ENCODE results near the gene ZNF655.

The ZNF655 gene

GRCh38 chr7:99597762-99598501 is 39.5 kb downstream of the ZNF655 start, which contains the start of gene TMEM225B:
TMEM225B (plus strand) TSS chr7:99598267; CDS start chr7:99604389, 6,122 bp downstream.
- ATAC-seq = no peak
- TF ChIP-seq PPARA (CRISPR knock-in tag; IDR thresholded peaks at IDR 0.05; ENCODE audit: borderline replicate concordance) = no peak
- TF ChIP-seq POU6F1 (CRISPR knock-in tag; IDR thresholded peaks at IDR 0.05; ENCODE audit: borderline replicate concordance, low read depth) = no peak
- no peak for TF ChIP-seq RARB (CRISPR knock-in tag; IDR thresholded peaks at IDR 0.05)
- TF ChIP-seq CSRNP3 (CRISPR knock-in tag; IDR thresholded peaks at IDR 0.05) = no peak
- no peak for TF ChIP-seq ZNF70 (CRISPR knock-in tag; IDR thresholded peaks at IDR 0.05)
- no peak for TF ChIP-seq ZFP3 (CRISPR knock-in tag; IDR thresholded peaks at IDR 0.05)
- TF ChIP-seq TOX (CRISPR knock-in tag; IDR thresholded peaks at IDR 0.05; ENCODE audit: borderline replicate concordance) = no peak
- no peak for TF ChIP-seq ZNF565 (CRISPR knock-in tag; conservative IDR thresholded peaks at IDR 0.05; ENCODE audit: low read depth)
- TF ChIP-seq CREB5 (CRISPR knock-in tag; IDR thresholded peaks at IDR 0.05; ENCODE audit: low read depth) = no peak
- no peak for TF ChIP-seq ESRRG (CRISPR knock-in tag; IDR thresholded peaks at IDR 0.05)
- no peak for TF ChIP-seq ARNTL (CRISPR knock-in tag; IDR thresholded peaks at IDR 0.05; ENCODE audit: borderline replicate concordance, low read depth)
- no peak for TF ChIP-seq CSDC2 (CRISPR knock-in tag; IDR thresholded peaks at IDR 0.05)
- no peak for TF ChIP-seq OSR1 (CRISPR knock-in tag; IDR thresholded peaks at IDR 0.05)
- no peak for TF ChIP-seq GLIS3 (CRISPR knock-in tag; IDR thresholded peaks at IDR 0.05)
- TF ChIP-seq SNAI2 (CRISPR knock-in tag; IDR thresholded peaks at IDR 0.05) = no peak
- TF ChIP-seq PATZ1 (CRISPR knock-in tag; IDR thresholded peaks at IDR 0.05; ENCODE audit: borderline replicate concordance) = no peak

- ATAC-seq = no peak
- TF ChIP-seq CSDC2 (CRISPR knock-in tag; IDR thresholded peaks at IDR 0.05) (no peak), PPARA (CRISPR knock-in tag; IDR thresholded peaks at IDR 0.05; ENCODE audit: borderline replicate concordance) (no peak), PATZ1 (CRISPR knock-in tag; IDR thresholded peaks at IDR 0.05; ENCODE audit: borderline replicate concordance) (no peak), ZFP3 (CRISPR knock-in tag; IDR thresholded peaks at IDR 0.05) (no peak), ZNF8 (CRISPR knock-in tag; IDR thresholded peaks at IDR 0.05) (no peak), POU6F1 (CRISPR knock-in tag; IDR thresholded peaks at IDR 0.05; ENCODE audit: borderline replicate concordance, low read depth) (no peak), OSR1 (CRISPR knock-in tag; IDR thresholded peaks at IDR 0.05) (no peak), CSRNP3 (CRISPR knock-in tag; IDR thresholded peaks at IDR 0.05) (no peak), ZFP30 (CRISPR knock-in tag; IDR thresholded peaks at IDR 0.05) (no peak), BACH2 (CRISPR knock-in tag; IDR thresholded peaks at IDR 0.05; ENCODE audit: borderline replicate concordance) (no peak), GLIS3 (CRISPR knock-in tag; IDR thresholded peaks at IDR 0.05) (no peak), RARB (CRISPR knock-in tag; IDR thresholded peaks at IDR 0.05) (no peak), ZNF70 (CRISPR knock-in tag; IDR thresholded peaks at IDR 0.05) (no peak)
Measured at GRCh38 chr7:99599836-99600235, 41.4 kb downstream of the ZNF655 start.

Data from SK-N-SH treated with all-trans-retinoic acid at 6 μM for 48 hours (cell line).